HT1080 (cell line): ENCODE data around the gene DBNDD1. TPM values are rescaled to one million over a fixed set of nuclear protein-coding genes. Genes with fewer than 3 reads are reported as not detected.
"Not testable (repeated sequence)": the region's sequence is repeated elsewhere in the genome, so short reads cannot be mapped to it uniquely, and the experiment has no call there.

Source experiments
- DNase-seq: peaks from one replicate; pipeline ENCODE4 v3.0.0-alpha.2; 2015; ENCODE audit warnings: low read depth
- total RNA-seq: library from RNA; depleted of rRNA; stranded (reverse); fragments of >200 nt; shearing (Covaris generic); gene quantifications from 2 replicates; pipeline ENCODE4 v1.2.3, GENCODE V29; 2014

Gene DBNDD1
- total RNA-seq, 1 experiment from 2014 or later, result 8.2 TPM

DNA sequence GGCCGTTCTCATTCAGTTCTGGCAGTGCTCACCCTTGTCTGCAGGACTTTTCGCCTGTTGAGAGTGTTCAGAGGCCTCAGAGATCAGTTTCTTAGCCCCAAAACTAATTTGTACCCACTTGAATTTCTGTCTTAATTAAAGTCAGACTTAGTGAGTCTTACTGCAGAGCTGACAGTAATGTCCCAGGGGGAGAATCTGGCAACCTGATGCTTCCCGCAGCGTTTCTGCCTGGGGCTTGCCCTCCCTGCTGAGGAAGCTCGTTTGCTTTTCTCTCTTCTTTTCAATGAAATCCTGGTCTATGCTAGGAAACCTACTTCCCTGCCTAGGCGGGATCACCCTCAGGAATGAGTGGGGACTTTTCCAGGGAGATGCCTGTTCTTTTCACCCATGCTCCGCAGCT is 25.3 kb downstream of the DBNDD1 start:
- DNase-seq, result no peak

DNA sequence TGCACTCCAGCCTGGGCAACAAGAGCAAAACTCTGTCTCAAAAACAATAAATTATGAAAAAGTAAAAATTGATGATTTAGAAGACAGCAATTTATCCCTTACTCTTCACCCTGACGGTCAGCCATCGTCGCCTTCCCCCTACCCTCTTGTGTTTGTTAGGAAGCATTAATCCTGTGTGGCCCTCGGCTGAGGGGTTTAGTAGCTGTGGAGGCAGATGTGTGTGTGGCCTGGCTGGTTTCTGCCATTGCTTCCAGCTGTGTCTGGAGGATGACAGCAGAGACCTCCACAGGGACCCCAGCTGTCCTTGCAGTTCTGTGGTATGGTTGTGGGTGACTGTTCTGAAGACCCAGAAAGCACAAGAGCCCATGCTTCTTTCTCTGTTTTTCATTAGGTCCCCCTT is 25.9 kb downstream of the DBNDD1 start:
- no peak for DNase-seq

DNA sequence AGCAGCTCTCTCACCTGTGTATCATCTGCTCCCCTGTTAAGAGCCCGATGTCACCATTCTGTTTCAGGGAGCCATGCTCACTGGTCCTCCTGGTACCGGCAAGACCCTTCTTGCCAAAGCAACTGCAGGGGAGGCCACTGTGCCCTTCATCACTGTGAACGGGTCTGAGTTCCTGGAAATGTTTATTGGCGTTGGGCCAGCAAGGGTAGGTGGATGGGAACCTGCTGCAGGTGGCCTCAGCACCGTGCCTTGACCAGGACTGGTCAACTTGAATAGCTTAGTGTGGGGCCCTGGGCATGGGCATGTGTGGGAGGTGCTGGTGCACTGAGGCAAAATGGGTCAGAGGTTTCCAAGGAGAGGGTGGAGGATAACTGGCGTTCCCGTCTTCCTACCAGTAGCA is 28.5 kb downstream of the DBNDD1 start:
- DNase-seq, result no peak

DNA sequence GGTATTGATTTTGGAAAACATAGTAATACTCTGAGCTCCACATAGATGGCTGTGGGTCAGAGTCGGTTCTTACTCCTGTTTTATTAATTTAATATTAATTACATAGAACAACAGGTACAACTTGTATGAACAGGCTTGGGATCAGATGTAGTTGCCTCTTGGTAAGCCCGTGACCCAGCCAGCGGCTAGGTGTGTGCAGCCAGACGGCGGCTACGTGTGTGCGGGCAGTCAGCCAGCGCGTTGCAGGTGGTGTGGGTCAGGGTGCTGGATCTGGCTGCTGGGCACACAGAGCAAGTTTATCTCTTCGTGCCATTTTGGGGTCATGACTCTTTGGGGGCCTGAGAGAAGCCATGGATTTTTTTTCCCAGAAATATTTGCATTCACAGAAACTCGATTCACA is 30.3 kb downstream of the DBNDD1 start:
- no peak for DNase-seq

DNA sequence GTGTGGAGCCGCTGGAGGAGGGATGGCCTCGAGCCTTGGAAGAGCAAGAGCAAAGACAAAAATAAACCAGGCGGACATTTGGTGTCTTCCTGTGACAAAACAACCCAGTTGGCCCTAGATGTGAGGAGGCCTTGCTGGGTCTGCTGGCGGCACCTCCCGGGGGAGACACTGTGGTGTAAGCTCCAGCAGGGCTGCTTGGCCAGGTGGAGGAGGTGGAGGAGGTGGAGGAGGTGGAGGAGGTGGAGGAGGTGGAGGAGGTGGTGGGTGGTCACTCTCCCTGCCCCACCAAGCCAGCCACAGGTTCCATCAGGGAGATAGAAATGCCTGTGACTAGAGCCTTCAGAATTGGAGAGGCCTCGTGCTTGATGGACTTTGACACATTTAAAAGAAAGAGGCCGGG is 32.1 kb downstream of the DBNDD1 start:
- no peak for DNase-seq

DNA sequence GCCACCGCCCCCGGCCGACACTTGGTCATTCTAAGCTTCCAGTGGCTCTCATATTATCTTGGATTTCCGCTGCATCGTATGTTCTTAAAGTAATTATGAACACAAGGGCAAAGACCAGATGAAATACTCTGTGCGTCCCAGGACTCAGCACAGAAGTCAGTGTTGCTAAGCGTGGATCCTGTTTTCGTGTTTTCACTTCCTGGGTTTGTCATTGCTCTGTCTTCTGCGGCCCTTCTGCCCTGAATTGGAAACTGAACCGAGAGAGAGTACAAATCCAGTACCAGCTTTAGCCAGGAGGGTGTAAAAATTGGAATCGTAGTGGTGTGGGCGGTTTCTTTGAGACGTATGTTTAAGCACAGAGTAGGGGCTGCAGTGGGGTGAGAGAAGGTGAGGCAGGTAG is 32.7 kb downstream of the DBNDD1 start:
- DNase-seq, result no peak

DNA sequence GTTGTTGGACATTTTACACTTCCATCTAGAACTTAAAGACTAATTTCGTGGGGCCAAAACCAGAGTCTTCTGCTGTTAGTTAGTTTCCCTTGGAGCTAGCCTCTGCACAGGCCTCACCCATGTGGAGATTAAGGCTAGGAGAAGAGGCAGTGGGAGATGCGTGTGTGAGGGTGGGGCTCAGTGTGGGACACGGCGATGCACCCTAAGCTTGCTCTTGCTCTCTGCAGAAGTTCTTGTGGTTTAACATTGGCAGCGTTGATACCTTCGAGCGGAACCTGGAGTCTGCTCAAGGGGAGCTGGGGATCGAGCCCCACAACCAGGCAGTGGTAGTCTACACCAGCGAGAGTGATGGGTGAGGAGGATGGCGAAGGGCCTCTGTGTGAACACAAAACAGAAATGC is 34.0 kb downstream of the DBNDD1 start:
- no peak for DNase-seq

DNA sequence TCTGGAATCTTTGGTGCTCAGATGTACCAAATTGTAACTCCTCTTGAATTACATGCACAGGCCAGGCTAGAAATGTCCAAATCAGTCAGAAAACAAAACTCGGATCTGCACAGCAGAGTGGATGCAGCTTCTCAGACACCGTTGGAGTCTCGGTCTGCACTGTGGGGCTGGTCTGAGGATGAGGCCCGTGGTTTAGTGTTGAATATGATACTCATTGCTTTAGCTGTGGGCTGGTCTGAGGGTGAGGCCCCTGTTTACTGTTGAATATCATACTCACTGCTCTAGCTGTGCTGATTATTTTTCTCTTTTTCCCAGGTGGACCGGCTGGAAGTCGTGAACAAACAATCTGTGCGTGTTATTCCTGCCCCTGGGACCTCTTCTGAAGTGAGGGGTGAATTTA is 35.0 kb downstream of the DBNDD1 start:
- no peak for DNase-seq

DNA sequence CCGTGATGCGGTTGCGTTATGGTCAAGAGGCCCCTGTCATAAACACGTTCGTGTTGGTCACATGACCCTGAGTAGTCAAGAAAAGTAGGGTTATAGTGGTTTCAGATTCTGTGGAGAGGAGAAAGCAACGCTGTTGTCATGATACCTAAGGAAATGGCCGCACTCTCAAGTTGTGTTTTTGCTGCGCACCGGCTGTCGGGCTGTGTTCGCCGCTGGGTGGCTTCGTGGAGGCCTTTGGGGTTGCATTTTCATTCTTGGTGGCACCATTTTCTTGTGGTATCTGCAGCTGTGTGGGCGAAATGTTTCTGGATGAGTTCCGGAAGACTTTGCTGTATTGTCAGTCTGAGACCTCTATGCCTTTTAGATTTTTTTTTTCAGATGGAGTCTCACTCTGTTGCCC is 35.7 kb downstream of the DBNDD1 start:
- no peak for DNase-seq

DNA sequence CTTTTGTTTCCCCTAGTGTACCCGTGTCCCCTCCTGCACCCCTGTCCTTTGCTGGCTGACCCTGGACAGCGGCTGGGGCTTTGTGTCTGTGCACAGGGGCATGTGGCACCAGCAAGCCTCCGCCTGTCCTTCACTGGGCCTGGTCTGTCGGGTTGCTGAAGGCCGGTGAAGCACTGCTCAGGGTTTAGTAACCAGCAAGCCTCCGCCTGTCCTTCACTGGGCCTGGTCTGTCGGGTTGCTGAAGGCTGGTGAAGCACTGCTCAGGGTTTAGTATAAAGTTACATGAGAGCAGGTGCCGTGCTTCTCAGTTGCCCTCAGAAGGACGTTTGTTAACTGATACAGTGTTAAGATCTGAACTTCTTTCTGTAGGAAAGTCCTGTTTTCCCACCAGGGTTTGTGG is 36.9 kb downstream of the DBNDD1 start:
- no peak for DNase-seq

DNA sequence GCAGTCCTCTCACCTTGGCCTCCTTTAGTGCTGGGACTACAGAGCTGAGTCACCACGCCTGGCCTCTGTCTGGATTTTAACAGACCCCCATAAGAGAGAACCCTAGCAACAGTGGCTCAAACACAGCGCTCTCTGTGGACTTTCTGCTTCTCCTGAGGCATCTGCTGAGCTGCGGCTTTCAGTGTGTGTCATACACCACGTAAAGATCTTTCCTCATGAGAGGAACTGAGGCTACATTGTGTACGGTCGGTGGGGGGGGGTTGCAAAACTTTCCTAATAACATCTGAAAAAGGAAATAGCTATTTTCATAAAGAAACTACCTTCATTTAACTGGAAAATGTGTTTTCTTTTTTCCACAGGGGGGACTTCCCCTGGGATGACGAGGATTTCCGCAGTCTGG is 37.8 kb downstream of the DBNDD1 start:
- DNase-seq, result no peak

DNA sequence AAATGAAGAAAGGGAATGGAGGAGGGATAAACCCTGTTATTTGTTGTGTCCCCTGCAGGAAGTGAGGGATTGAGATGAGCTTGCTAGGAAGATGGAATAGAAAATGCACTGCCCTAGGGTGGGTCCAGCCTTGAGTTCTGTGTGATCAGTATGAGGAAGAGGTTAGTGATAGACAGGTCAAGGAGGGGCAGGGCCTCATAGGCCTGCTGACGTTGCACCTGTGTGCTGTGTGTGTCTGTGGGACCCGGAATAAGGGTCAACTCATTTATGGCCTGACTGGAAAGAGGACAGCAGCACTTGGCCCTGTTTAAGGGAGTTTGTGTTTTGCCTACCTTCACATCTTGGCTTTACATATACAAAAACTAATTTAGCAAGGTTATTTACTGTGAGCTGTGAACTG is 44.4 kb downstream of the DBNDD1 start:
- no peak for DNase-seq

DNA sequence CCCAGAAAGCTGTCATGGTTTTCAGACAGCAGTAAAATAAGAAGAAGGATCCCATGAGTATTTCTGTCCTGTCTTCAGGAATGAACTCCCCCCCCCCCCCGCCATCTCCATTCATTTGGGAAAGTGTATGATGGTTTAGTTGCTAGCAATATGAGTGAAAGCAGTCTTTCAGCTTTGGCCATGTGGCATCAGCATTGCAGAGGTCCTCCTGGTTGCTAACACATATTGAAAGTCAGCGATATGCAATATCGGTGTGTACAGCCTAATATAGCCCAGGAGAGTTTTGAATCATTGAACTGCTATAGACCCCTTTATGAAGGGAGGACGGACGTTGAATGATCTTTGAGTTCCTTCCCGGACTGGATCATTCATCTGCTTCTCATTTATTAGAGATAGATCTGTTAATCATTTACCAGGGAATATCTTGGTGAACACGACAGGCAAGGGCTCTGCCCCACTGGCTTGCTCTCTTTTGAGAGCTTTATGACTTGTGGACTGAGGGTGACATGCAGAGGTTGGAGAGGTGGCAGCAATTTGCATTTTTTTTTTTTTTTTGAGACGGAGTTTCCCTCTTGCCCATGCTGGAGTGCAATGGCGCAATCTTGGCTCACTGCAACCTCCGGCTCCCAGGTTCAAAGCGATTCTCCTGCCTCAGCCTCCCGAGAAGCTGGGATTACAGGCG is 45.5 kb downstream of the DBNDD1 start:
- DNase-seq, result no peak

DNA sequence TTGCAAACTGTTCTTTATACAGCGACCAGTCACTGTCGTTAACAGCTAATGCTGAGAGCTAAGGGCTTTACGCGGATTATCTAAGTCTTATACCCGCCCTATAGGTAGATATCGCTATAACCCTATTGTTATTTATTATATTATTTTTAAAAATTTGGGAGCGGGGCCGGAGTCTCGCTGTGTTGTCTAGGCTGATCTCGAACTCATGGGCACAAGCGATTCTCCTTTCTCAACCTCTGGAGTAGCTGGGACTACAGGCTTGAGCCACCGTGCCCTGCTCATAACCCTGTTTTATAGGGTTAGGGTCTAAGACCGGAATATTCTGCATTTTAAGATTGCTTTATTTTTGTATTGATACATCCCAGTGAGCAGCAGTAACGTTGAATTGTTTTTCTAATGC is 46.0 kb downstream of the DBNDD1 start:
- DNase-seq, result no peak

DNA sequence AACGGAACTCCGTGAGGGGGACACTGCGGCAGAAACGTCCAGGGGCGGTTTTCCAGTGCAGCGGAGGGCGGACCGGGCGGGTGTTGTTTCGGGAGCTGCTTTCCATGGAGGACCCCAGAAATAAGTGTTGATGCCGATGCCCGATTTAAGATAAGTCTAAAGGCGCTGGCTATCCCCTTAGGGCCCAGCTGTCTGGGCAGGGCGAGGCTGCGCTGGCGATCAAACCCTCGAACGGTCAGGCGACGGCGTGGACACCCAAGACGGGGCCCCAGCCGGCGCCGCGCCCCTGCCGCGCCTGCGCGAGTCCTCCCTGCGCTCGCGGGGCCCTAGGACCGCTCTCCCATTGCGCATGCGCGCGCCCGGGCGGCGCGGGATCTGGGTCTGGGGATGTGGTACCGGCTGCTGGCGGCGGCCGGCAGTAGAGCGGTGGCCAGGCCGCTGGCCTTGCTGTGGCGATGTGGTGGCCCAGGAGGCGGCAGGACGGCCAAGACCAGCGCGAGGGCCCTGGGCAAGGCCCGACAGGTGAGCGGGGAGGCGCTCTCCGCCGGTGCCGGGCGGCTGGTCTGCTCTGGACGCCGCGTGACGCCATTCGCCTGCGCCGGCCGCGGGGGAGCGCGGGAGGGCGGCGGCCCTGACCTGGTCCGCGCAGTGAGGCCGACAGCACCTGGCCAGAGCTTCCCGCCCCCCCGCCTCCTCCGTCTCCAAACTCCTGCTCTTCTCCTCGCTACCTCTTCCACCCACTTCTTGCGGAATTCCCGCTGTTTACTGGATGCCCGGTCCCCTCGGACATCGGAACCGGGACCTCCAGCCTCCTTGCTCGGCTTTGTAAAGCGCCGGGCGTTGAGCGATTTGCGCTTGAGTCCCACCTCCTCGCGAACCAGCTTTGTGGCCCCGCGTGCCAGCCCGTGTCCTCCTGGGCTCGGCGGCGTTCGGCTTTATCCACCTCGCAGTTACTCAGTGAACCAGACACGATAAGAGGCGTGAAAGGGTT is 46.7 kb downstream of the DBNDD1 start:
- DNase-seq, result peak; percentile 82

DNA sequence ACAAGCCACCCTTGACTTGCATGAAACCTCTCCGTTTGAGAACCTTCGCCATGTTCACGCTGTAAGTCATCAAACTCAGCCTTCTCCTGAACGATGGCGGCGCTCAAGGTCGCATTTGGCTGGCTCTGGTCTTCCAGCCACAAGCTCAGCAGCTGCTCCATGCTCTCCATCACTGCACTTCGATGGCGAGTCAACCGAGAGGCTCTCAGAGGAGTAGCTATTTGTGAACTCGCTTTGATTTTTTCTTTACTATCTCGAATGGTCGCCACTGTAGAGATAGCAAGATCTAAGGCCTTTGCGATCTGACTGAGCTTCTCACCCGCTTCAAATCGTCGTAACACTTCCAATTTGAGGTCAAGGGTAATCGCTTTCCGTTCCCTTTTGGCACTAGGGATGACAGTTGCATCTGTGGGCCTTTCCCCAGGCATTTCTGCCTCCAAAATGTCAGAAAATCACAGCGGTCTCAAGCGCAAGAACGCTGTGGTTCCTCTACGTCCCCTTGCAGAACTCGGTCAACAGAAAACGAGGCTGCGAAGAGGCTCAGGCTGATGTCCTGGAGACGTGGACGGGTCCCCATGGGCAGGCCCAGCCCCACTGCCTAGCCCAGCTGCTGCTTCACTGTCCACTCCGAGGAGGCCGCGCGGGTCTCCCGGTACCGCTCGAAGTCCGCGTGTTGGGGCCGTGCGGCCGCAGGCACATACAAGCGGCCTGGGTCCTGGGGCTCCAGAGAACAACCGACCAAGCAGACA is 47.6 kb downstream of the DBNDD1 start:
- DNase-seq, result no peak

DNA sequence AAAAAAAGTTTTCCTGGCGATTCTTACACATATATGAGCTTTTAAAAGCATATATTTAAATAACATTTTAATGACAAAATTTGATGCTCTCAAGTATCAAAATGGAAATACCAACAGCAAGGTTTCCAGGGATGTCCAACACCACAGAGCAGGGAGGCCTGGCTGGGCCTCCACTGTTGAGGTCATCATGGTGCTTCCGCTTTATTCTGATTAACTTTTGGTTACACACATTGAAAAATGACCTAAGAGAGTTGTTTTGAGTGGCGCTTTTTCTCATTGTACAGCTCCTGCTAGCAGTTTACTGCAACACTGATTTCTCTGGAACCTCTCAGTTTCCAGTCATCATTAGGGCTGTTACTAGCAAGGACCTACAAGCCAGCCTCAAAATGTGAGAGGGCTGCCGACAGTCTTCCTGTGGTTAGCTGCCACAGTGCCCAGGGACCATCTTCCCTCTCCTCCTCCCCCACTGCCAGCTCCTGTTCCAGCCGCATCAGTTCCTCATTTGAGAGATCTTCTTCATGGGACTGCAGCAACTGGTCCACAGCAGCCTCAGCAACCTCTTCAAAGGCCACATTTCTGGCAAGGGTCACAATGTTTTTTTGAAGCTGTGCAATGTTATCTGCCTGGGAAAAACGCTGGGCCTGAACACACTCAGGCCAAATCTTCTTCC is 49.4 kb downstream of the DBNDD1 start:
- no peak for DNase-seq

DNA sequence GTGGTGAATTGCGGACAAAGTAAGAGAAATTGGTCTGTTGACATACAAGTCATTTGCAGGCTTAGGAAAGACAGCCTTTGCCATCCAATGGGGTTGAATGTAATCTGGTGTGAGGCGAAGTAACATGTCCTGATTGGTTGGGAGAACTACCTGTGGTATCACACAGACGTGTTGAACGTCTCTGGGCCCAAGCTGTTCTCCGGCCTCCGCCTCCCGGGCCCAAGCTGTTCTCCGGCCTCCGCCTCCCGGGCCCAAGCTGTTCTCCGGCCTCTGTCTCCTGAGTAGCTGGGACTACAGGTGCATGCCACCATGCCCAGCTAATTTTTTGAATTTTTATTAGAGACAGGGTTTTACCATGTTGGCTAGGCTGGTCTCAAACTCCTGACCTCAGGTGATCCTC is 51.2 kb downstream of the DBNDD1 start:
- DNase-seq, result not testable (repeated sequence)

DNA sequence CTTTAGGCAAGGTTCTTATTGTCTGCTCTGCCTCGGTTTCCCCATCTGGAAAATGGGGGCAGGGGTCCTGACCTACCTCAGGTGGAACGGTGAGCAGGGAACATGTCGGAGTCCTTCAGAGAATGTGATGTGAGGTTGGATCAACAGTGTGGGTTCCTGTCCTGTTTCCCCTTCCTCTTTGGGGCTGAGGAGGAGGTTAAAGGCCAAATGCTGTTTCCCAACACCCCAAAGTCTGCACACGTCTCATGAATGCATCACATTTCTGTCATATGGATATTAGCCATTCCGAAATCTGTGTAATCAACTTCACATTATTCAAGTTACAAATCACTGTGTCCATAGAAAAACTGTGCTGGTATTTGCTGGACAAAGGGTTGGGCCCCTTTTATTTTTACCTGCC is 51.8 kb downstream of the DBNDD1 start:
- DNase-seq, result not testable (repeated sequence)

DNA sequence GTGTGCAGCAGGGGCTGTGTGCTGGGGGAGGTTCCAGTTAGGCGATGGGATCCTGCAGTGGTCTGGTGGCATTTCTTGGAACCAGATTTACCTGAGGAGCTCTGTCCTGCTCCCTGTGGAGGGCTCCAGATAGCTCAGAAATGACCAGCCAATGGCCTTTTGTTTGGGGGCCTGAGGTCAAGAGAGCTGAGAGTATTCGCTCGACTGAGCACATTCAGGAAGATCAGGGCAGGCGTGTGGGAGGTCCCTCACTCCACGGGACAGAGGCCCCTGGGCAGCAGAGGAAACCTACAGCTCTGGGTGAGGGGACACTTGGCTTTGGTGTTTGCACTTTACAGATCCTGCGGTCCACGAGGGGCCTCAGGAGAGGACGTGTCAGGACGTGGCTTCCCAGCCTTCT is 52.5 kb downstream of the DBNDD1 start:
- DNase-seq, result no peak

DNA sequence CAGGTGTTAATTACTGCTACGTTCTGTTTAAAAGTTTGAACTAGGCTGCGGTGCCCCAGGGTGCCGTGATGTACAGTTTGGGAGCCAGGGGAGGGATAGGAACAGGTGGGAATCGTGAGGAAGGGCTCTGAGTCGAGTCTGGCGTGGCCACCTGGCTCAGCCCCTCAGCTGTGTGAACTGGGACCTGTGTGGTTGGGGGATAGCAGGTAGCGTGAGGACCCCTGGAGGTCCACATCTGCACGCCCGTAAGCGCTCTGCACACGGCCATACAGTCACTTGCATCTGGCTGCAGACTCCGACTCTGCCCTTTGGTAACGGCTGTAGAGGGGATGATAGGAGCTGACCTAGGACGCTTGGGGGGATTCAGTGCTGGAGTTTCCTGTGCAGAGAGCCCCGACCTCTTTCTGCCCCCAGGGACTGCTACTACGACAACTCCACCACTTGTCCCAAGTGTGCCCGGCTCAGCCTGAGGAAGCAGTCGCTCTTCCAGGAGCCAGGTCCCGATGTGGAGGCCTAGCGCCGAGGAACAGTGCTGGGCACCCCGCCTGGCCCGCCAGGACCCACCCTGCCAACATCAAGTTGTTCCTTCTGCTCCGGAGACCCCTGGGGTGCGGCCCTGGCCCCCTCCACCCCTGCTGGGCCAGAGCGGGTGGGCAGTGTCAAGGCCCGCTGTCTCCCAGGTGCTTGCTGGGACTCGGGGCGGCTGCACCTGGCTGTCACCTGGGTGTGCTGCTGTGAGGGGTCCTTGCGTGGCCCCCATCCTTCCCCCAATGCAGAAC is 53.6 kb downstream of the DBNDD1 start:
- no peak for DNase-seq
